Measurements from ENCODE around the gene RNF128.

- TF ChIP-seq CTCF (IDR thresholded peaks at IDR 0.05; ENCODE audit: insufficient read depth, low read depth, low read length) (no peak), EZH2 (IDR thresholded peaks at IDR 0.05; ENCODE audit: insufficient read depth, low read length) (no peak)
Measured at GRCh38 chrX:106702636-106703035, 23.9 kb upstream of the RNF128 start.

Measured in astrocyte (in vitro differentiated cells and primary cell).